Measurements from ENCODE around the gene SYF2. TPM values are rescaled to one million over a fixed set of nuclear protein-coding genes. Genes with fewer than 3 reads are reported as not detected.

The SYF2 gene
- total and polyA plus RNA-seq, 2 of the 13 experiments (the other 11 are each of a cell fraction or from before 2014, with no cell fraction given), result 17.8 to 34.1 TPM

GRCh38 chr1:25197235-25197975 is 34.9 kb downstream of the SYF2 start (continued):
- TF ChIP-seq SIN3A (IDR thresholded peaks at IDR 0.05; ENCODE audit: borderline replicate concordance, low read depth, low read length), result no peak; the same call in 1 of the 2 replicates
- no peak for TF ChIP-seq ZNF549 (CRISPR knock-in tag; IDR thresholded peaks at IDR 0.05)
- TF ChIP-seq ARID5B (CRISPR knock-in tag; IDR thresholded peaks at IDR 0.05), result no peak; the same call in 1 of the 2 replicates
- no peak for TF ChIP-seq KLF16 (CRISPR knock-in tag; IDR thresholded peaks at IDR 0.05)
- no peak for TF ChIP-seq NFRKB (IDR thresholded peaks at IDR 0.05)
- TF ChIP-seq, protein P1, sequence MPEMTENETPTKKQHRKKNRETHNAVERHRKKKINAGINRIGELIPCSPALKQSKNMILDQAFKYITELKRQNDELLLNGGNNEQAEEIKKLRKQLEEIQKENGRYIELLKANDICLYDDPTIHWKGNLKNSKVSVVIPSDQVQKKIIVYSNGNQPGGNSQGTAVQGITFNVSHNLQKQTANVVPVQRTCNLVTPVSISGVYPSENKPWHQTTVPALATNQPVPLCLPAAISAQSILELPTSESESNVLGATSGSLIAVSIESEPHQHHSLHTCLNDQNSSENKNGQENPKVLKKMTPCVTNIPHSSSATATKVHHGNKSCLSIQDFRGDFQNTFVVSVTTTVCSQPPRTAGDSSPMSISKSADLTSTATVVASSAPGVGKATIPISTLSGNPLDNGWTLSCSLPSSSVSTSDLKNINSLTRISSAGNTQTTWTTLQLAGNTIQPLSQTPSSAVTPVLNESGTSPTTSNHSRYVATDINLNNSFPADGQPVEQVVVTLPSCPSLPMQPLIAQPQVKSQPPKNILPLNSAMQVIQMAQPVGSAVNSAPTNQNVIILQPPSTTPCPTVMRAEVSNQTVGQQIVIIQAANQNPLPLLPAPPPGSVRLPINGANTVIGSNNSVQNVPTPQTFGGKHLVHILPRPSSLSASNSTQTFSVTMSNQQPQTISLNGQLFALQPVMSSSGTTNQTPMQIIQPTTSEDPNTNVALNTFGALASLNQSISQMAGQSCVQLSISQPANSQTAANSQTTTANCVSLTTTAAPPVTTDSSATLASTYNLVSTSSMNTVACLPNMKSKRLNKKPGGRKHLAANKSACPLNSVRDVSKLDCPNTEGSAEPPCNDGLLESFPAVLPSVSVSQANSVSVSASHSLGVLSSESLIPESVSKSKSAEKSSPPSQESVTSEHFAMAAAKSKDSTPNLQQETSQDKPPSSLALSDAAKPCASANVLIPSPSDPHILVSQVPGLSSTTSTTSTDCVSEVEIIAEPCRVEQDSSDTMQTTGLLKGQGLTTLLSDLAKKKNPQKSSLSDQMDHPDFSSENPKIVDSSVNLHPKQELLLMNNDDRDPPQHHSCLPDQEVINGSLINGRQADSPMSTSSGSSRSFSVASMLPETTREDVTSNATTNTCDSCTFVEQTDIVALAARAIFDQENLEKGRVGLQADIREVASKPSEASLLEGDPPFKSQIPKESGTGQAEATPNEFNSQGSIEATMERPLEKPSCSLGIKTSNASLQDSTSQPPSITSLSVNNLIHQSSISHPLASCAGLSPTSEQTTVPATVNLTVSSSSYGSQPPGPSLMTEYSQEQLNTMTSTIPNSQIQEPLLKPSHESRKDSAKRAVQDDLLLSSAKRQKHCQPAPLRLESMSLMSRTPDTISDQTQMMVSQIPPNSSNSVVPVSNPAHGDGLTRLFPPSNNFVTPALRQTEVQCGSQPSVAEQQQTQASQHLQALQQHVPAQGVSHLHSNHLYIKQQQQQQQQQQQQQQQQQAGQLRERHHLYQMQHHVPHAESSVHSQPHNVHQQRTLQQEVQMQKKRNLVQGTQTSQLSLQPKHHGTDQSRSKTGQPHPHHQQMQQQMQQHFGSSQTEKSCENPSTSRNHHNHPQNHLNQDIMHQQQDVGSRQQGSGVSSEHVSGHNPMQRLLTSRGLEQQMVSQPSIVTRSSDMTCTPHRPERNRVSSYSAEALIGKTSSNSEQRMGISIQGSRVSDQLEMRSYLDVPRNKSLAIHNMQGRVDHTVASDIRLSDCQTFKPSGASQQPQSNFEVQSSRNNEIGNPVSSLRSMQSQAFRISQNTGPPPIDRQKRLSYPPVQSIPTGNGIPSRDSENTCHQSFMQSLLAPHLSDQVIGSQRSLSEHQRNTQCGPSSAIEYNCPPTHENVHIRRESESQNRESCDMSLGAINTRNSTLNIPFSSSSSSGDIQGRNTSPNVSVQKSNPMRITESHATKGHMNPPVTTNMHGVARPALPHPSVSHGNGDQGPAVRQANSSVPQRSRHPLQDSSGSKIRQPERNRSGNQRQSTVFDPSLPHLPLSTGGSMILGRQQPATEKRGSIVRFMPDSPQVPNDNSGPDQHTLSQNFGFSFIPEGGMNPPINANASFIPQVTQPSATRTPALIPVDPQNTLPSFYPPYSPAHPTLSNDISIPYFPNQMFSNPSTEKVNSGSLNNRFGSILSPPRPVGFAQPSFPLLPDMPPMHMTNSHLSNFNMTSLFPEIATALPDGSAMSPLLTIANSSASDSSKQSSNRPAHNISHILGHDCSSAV (CRISPR knock-in tag; IDR thresholded peaks at IDR 0.05; ENCODE audit: borderline replicate concordance), result no peak
- TF ChIP-seq, protein P2, sequence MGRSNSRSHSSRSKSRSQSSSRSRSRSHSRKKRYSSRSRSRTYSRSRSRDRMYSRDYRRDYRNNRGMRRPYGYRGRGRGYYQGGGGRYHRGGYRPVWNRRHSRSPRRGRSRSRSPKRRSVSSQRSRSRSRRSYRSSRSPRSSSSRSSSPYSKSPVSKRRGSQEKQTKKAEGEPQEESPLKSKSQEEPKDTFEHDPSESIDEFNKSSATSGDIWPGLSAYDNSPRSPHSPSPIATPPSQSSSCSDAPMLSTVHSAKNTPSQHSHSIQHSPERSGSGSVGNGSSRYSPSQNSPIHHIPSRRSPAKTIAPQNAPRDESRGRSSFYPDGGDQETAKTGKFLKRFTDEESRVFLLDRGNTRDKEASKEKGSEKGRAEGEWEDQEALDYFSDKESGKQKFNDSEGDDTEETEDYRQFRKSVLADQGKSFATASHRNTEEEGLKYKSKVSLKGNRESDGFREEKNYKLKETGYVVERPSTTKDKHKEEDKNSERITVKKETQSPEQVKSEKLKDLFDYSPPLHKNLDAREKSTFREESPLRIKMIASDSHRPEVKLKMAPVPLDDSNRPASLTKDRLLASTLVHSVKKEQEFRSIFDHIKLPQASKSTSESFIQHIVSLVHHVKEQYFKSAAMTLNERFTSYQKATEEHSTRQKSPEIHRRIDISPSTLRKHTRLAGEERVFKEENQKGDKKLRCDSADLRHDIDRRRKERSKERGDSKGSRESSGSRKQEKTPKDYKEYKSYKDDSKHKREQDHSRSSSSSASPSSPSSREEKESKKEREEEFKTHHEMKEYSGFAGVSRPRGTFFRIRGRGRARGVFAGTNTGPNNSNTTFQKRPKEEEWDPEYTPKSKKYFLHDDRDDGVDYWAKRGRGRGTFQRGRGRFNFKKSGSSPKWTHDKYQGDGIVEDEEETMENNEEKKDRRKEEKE (IDR thresholded peaks at IDR 0.05), result no peak
- no peak for TF ChIP-seq KDM2A (CRISPR knock-in tag; IDR thresholded peaks at IDR 0.05; ENCODE audit: borderline replicate concordance, low read depth)
- TF ChIP-seq ZNF614 (CRISPR knock-in tag; IDR thresholded peaks at IDR 0.05; ENCODE audit: borderline replicate concordance), result no peak; the same call in 1 of the 2 replicates
- no peak for TF ChIP-seq TOPORS (CRISPR knock-in tag; IDR thresholded peaks at IDR 0.05)
- TF ChIP-seq CHD2 (IDR thresholded peaks at IDR 0.05; ENCODE audit: low read depth, low read length), result no peak
- TF ChIP-seq SRY (CRISPR knock-in tag; IDR thresholded peaks at IDR 0.05), result no peak; the same call in 1 of the 2 replicates
- TF ChIP-seq, protein P3, sequence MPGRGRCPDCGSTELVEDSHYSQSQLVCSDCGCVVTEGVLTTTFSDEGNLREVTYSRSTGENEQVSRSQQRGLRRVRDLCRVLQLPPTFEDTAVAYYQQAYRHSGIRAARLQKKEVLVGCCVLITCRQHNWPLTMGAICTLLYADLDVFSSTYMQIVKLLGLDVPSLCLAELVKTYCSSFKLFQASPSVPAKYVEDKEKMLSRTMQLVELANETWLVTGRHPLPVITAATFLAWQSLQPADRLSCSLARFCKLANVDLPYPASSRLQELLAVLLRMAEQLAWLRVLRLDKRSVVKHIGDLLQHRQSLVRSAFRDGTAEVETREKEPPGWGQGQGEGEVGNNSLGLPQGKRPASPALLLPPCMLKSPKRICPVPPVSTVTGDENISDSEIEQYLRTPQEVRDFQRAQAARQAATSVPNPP (CRISPR knock-in tag; IDR thresholded peaks at IDR 0.05), result no peak

Data from HepG2 (cell line).